NCI-H128 (cell line): ENCODE data around the gene AKAP13.
"Not testable (repeated sequence)": the region's sequence is repeated elsewhere in the genome, so short reads cannot be mapped to it uniquely, and the experiment has no call there.

Experiments
- DNase-seq: peaks from one replicate; lab custom pipeline; 2025; ENCODE audit not compliant: unreplicated experiment; lab: John Stamatoyannopoulos, UW

The AKAP13 gene

DNA sequence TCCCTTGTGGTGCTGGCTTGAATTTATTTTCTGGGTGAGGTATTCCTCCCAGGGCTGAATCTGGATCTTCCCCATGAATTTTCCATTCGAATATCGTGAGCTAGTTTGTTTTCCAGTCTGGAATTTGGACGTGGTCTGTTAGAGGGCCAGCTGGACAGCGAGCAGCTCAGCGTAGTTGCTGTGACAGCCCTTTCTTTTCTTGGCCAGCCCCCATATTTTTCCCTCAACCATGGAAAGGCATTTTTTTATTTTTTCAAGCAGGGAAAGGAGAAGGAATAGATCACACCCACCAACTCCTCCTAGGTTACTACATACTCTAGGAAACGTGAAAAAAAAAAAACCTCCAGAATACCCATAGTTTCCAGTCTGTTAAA lies 262.3 kb downstream of the AKAP13 start:
- no peak for DNase-seq

DNA sequence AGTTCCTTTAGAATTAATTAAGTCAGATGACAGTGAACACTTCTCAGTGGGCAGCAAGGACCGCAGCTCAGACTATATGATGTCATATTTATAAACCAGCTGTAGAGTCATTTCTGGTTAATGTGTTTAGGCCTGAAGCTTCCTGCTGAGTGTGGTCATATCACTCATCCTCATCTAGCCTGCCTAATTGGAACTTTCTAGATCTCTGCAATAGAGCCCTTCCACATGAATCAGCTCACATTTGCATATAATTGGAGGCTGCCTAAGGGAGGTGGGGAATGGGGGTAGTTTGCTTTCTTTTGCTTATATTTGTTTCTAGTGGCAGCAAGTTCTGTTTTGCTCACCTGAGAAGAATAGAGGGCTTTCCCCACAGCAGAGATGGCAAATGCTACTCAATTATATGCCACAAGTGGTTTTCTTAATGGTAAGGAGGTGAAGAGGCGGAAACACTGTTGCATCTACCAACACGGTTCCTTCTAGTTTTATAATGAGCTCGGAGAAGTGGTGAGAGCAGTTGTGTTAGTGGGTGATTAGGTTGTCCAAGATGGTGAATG lies 266.2 kb downstream of the AKAP13 start:
- no peak for DNase-seq

GRCh38 chr15:85649372-85649771 lies 269.0 kb downstream of the AKAP13 start:
- DNase-seq, result no peak

- DNase-seq, result no peak
Observed at GRCh38 chr15:85651548-85651947, 271.1 kb downstream of the AKAP13 start.

GRCh38 chr15:85652457-85652856 lies 272.1 kb downstream of the AKAP13 start:
- no peak for DNase-seq

GRCh38 chr15:85657132-85657531 lies 276.7 kb downstream of the AKAP13 start:
- DNase-seq, result no peak

DNA sequence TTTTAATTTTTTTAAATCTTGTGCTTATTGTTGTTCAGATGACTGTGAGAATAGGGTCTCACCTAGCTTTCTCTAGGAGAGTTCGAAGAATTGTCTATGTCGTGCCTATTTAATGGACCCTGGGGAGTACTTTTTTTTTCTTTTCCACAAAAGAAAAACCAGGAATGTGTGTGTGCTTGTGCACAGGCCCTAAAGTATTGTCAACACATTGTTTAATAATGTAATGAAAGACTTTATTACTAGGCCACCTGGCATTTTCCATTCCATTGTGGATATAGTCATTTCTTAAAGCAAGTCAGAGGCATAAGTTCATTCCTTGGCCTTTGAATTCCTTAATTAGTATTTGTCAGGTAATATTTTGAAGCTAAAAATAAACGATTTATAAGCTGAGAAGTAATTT lies 278.4 kb downstream of the AKAP13 start:
- DNase-seq, result no peak

DNA sequence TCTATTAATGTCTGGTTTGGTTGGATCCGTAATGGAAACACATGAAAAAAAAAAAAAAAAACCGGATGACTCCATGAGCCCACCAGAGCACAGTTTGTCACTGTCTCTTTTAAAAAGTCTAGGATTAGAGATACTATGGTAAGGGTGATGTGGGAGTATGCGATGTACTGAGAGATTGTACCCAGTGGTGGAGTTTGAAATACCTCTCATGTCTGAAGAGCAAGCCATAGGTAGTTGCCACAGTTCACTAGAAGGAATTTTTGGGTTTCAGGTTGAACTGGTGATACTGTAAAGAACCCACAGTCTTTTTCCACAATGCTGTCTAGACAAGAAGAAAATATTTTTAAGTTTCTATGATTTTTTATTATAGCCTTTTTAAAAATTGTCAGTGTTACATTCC lies 281.5 kb downstream of the AKAP13 start:
- no peak for DNase-seq

DNA sequence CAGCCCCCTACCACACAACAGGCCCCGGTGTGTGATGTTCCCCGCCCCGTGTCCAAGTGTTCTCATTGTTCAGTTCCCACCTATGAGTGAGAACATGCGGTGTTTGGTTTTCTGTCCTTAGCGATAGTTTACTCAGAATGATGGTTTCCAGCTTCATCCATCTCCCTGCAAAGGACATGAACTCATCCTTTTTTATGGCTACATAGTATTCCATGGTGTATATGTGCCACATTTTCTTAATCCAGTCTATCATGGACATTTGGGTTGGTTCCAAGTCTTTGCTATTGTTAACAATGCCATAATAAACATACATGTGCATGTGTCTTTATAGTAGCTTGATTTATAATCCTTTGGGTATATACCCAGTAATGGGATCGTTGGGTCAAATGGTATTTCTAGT lies 285.3 kb downstream of the AKAP13 start:
- DNase-seq, result not testable (repeated sequence)

- DNase-seq, result no peak
Observed at GRCh38 chr15:85667491-85668424, 287.4 kb downstream of the AKAP13 start.

DNA sequence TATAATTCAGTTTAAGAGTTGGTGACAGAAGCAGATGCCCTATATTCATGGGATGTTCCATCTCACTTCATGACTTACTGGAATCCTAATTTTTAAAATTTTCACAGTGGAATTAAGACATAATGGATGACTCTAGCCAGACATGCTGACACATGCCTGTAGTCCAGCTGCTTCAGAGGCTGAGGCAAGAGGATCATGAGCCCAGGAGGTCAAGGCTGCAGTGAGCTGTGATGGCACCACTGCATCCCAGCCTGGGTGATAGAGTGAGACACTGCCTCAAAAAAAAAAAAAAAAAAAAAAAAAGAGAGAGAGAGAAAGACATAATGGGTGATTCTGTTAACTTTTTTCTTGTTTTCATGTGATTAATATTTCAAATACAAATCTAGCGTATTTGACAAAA lies 290.8 kb downstream of the AKAP13 start:
- no peak for DNase-seq

DNA sequence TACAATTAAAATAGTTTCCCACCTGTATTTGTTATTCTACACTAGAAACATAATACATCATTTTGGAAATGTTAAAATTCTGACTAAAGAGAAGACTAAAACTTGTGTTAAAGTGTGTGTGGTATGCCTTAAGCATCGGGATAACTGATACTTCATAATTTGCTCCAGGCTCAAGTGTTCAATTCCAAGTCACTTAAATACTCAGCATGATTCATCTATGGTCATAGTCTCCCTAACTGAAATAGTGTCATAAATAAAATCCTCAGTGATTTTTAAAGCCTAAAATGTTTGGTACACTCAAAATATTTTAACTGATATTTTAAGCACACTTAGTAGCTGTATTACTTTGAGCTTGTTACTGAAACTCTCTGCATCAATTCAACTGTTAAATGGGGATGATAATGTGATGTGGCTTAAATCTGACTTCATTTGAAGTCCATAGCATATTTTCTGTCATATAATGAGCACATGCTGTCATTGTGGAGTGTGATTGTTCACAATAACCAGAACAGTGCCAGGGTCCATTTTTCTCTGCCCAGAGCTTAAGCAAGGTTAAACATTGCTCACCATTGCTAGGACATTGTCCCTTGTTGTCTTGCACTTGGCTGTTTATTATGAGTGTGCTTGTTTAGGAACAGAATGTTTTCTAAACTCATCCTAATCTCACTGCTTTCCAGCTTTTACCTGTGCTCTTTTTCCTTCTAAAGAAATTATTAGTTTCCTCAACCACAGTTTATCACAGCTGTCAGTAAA lies 292.1 kb downstream of the AKAP13 start:
- no peak for DNase-seq

GRCh38 chr15:85673326-85673725 lies 292.9 kb downstream of the AKAP13 start:
- no peak for DNase-seq

DNA sequence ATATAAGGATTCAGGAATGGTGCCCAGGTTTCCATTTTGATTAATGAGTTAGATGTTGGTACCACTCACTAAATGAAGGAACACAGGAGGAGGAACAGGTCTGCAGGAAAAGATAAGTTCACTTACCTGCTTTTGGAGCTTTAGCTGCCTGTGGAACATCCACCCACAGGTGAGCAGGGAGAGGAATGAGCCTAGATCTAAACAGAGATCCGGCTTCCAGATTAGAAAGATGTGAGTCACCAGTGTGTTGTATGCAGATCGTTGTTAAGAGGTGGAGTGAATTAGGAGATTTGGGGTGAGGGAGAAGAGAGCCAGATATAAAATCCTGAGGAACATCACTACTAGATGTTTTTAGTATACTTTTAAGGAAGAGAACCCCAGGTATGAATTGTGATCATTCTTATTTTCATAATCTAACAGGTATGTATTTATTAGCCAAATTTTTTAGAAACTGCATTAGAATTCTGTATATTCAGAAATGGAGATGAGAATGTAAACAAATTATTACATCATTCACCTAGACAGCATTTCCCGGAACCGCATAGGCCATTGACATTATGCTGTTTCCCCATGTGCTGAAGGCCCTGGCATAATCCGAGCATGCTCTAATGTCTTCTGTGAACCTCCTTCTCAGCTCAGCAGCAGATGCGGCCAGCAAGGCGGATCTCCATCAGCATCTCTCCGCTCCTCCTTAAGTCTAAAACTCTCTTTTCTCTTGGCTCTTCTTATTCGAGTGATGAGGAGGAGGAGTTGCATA lies 296.1 kb downstream of the AKAP13 start:
- DNase-seq, result no peak

GRCh38 chr15:85679231-85679630 lies 298.8 kb downstream of the AKAP13 start:
- DNase-seq, result no peak

DNA sequence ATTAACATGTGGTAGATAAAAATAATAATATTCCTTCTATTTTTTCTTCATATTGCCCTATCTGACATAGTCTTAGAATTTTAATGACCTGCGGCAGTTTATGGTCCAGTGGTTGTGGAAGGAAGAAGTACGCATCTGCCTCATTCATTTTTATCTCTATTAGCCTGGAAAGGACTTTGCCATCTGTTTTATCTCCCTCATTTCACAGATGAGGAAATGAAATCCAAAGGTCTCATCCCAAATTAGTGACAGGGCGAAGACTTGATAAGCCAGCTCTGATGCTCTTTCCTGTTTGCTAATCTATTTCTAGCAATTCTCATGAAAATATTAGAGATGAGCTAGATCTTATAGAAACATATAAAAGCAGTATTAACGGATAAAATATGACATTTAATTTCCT lies 301.0 kb downstream of the AKAP13 start:
- DNase-seq, result no peak

DNA sequence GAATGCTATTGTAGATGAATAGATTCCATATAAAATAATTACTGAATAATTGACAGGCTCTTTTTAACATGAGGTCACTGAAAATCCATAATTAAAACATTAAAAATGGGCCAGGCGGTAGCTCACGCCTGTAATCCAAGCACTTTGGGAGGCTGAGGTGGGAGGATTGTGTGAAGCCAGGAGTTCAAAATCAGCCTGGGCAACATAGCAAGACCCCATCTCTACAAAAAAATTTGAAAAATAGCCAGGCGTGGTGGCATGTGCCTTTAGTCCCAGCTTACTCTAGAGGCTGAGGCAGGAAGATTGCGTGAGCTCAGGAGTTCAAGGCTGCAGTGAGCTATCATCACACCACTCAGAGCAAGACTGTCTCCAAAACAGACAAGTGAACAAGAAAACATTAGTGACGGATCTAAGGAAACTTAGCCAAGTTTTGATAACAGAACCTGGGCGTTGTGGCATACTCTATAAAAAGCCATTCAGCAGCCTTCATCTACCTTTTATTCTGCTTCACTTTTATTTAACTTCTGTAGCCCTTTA lies 303.8 kb downstream of the AKAP13 start:
- DNase-seq, result no peak

DNA sequence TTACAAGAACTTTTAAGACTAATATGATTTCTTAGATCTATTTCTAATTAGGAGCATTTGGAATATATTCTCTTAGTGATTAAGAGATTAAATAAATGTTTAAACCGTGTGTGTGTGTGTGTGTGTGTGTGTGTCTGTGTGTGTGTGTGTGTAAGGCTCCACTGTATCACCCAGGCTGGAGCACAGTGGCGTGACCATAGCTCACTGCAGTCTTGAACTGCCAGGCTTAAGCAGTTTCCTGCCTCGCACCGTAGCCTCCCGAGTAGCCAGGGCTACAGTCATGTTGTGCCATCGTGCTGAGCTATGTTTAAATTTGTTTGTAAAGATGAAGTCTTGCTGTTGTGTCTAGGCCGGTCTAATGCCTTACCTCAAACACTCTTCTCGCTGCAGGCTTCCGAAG lies 305.0 kb downstream of the AKAP13 start:
- no peak for DNase-seq

GRCh38 chr15:85687329-85687728 lies 306.9 kb downstream of the AKAP13 start:
- DNase-seq, result no peak

DNA sequence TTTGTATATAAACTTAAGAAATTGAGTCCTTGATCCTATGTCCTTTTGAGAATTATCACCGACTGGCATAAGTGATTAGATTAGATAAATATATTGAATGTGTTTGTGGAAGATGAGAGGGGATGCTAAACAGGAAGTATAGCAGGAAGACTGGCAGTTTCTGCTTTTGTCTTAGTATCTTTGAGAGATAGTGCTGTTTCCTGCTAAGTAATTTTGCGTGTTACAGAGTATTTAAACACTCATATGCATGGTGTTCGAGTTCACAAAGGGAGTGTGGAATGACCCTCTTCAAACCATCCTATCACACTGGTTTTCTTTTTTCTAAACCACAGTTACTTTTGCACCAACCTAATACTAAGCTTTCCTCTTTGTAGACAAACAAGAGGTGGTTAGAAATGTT lies 308.3 kb downstream of the AKAP13 start:
- no peak for DNase-seq

GRCh38 chr15:85689729-85690128 lies 309.3 kb downstream of the AKAP13 start:
- DNase-seq, result no peak
